ENCODE results near the gene WDR70.

GRCh38 chr5:37436146-37436934, 57.2 kb downstream of the WDR70 start:
- TF ChIP-seq POLR2AphosphoS5 (IDR thresholded peaks at IDR 0.05): no peak
- TF ChIP-seq, protein P1, sequence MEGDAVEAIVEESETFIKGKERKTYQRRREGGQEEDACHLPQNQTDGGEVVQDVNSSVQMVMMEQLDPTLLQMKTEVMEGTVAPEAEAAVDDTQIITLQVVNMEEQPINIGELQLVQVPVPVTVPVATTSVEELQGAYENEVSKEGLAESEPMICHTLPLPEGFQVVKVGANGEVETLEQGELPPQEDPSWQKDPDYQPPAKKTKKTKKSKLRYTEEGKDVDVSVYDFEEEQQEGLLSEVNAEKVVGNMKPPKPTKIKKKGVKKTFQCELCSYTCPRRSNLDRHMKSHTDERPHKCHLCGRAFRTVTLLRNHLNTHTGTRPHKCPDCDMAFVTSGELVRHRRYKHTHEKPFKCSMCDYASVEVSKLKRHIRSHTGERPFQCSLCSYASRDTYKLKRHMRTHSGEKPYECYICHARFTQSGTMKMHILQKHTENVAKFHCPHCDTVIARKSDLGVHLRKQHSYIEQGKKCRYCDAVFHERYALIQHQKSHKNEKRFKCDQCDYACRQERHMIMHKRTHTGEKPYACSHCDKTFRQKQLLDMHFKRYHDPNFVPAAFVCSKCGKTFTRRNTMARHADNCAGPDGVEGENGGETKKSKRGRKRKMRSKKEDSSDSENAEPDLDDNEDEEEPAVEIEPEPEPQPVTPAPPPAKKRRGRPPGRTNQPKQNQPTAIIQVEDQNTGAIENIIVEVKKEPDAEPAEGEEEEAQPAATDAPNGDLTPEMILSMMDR (IDR thresholded peaks at IDR 0.05): no peak

Measured in prostate gland (tissue), 2 donors.